Lower leg skin (tissue), 3 donors: ENCODE measurements around the gene REXO4.

ENCODE experiments used
- POLR2A ChIP-seq, 2 donors: fragments of 450-650 bp; IDR thresholded peaks; one replicate each; pipeline ENCODE4 v1.6.1; 2016 to 2017; ENCODE audit warnings: antibody characterized with exemption in 2 of 2, mild to moderate bottlenecking in 1 of 2, moderate library complexity in 1 of 2
- TF ChIP-seq, protein P1 (sequence below), 3 donors: fragments of 450-650 bp; IDR thresholded peaks; one replicate each; pipeline ENCODE4 v1.5.1; 2016; ENCODE audit warnings: antibody characterized with exemption in 3 of 3, mild to moderate bottlenecking in 3 of 3, moderate library complexity in 2 of 3

DNA sequence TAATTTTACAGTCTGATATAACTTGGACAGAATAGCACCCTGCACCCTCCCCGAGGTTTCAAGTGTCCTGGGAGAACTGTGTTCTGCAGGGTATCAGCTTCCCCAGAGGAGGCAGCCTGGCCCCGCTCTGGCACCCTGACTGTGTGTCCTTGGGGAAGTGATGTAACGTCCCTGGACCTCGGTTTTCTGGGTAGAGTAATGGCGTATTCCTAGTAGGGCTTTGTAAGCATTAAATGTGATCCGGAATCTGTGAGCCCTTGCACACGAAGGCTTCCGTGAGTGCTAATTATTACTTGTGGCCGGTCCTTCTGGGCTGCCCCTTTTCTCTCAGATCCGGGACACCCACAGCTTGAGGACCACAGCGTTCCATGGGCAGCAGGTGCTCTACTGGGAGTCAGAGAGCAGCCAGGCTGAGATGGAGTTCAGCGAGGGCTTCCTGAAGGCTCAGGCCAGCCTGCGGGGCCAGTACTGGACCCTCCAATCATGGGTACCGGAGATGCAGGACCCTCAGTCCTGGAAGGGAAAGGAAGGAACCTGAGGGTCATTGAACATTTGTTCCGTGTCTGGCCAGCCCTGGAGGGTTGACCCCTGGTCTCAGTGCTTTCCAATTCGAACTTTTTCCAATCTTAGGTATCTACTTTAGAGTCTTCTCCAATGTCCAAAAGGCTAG is 41.0 kb upstream of the REXO4 start:
- TF ChIP-seq, protein P1, sequence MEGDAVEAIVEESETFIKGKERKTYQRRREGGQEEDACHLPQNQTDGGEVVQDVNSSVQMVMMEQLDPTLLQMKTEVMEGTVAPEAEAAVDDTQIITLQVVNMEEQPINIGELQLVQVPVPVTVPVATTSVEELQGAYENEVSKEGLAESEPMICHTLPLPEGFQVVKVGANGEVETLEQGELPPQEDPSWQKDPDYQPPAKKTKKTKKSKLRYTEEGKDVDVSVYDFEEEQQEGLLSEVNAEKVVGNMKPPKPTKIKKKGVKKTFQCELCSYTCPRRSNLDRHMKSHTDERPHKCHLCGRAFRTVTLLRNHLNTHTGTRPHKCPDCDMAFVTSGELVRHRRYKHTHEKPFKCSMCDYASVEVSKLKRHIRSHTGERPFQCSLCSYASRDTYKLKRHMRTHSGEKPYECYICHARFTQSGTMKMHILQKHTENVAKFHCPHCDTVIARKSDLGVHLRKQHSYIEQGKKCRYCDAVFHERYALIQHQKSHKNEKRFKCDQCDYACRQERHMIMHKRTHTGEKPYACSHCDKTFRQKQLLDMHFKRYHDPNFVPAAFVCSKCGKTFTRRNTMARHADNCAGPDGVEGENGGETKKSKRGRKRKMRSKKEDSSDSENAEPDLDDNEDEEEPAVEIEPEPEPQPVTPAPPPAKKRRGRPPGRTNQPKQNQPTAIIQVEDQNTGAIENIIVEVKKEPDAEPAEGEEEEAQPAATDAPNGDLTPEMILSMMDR (IDR thresholded peaks at IDR 0.05) = no peak
- no peak for TF ChIP-seq POLR2A (IDR thresholded peaks at IDR 0.05)
